IMR-90 (cell line): ENCODE data around the gene ADGRG2. TPM values are rescaled to one million over a fixed set of nuclear protein-coding genes. Genes with fewer than 3 reads are reported as not detected.

ENCODE experiments used
- ATAC-seq: fragments of 200-7000 bp; cut with Tn5 transposase; 2 replicates; pipeline ENCODE4 v1.9.1; 2020; ENCODE audit warnings: low read depth, mild to moderate bottlenecking, moderate library complexity
- BruUV-seq: library from RNA; stranded (reverse); fragments of 400-500 nt; replicated peaks from 2 replicates; lab custom pipeline; 2021; lab: Mats Ljungman, UMichigan
- CTCF ChIA-PET: fragments of 300-600 bp; formaldehyde crosslinking; extraction: SDS; loops from one replicate; lab custom pipeline; 2021; ENCODE audit warnings: antibody characterized with exemption; lab: Yijun Ruan, JAX
- POLR2A ChIA-PET: fragments of 300-600 bp; sonication (Branson Sonifier 250); formaldehyde crosslinking; loops from one replicate; lab custom pipeline; 2022; ENCODE audit warnings: antibody characterized with exemption; ENCODE audit not compliant: unreplicated experiment; lab: Charles Lee
- DNase-seq: peaks from one replicate; pipeline ENCODE4 v3.0.0; 2013
- H2AFZ ChIP-seq: replicated peaks from 2 replicates; pipeline ENCODE3; 2013; ENCODE audit warnings: low read length, mild to moderate bottlenecking; ENCODE audit not compliant: poor library complexity
- H2AK5ac ChIP-seq: 2 replicates; pipeline ENCODE4 v1.6.1; 2013; ENCODE audit warnings: low read depth, low read length, inconsistent platforms
- H2AK9ac ChIP-seq: replicated peaks from 2 replicates; pipeline ENCODE3; 2013; ENCODE audit warnings: mild to moderate bottlenecking, low read depth, low read length, moderate library complexity; ENCODE audit not compliant: poor library complexity
- H2BK120ac ChIP-seq: 2 replicates; pipeline ENCODE4 v1.6.1; 2013; ENCODE audit warnings: low read depth, low read length, inconsistent platforms
- H2BK15ac ChIP-seq: 3 replicates; pipeline ENCODE4 v1.6.1; 2013; ENCODE audit warnings: low read depth, low read length, inconsistent platforms
- H2BK20ac ChIP-seq: 2 replicates; pipeline ENCODE4 v1.6.1; 2013; ENCODE audit warnings: low read depth, mild to moderate bottlenecking, inconsistent platforms, low read length, moderate library complexity
- H2BK5ac ChIP-seq: 2 replicates; pipeline ENCODE4 v1.6.1; 2013; ENCODE audit warnings: mild to moderate bottlenecking, low read depth, low read length, inconsistent platforms; ENCODE audit not compliant: poor library complexity, severe bottlenecking
- H3K14ac ChIP-seq: replicated peaks from 2 replicates; pipeline ENCODE4 v1.6.1; 2013; ENCODE audit warnings: low read depth, low read length, inconsistent platforms
- H3K18ac ChIP-seq: 2 replicates; pipeline ENCODE4 v1.6.1; 2013; ENCODE audit warnings: low read depth, low read length, control low read depth
- H3K23ac ChIP-seq: 2 replicates; pipeline ENCODE4 v1.6.1; 2013; ENCODE audit warnings: low read depth, low read length, inconsistent platforms
- H3K27ac ChIP-seq: 2 replicates; pipeline ENCODE4 v1.5.1; 2013; ENCODE audit warnings: mild to moderate bottlenecking, control low read depth, low read length; ENCODE audit not compliant: insufficient read depth
- H3K27me3 ChIP-seq: 2 replicates; pipeline ENCODE4 v1.6.1; 2013; ENCODE audit warnings: low read length; ENCODE audit not compliant: control insufficient read depth, insufficient read depth
- H3K36me3 ChIP-seq: 2 replicates; pipeline ENCODE4 v1.6.1; 2013; ENCODE audit warnings: low read length, mixed read lengths; ENCODE audit not compliant: control insufficient read depth, insufficient read depth
- H3K4ac ChIP-seq: 2 replicates; pipeline ENCODE4 v1.6.1; 2013; ENCODE audit warnings: low read depth, low read length, inconsistent platforms
- H3K4me1 ChIP-seq: 2 replicates; pipeline ENCODE4 v1.6.1; 2013; ENCODE audit warnings: low read length, mixed read lengths; ENCODE audit not compliant: control insufficient read depth, insufficient read depth
- H3K4me2 ChIP-seq: 2 replicates; pipeline ENCODE4 v1.6.1; 2013; ENCODE audit warnings: low read depth, mild to moderate bottlenecking, control low read depth, low read length, moderate library complexity
- H3K4me3 ChIP-seq: 2 replicates; pipeline ENCODE4 v1.5.1; 2013; ENCODE audit warnings: low read depth, mild to moderate bottlenecking, control low read depth, low read length, moderate library complexity; ENCODE audit not compliant: insufficient read depth
- H3K56ac ChIP-seq: 2 replicates; pipeline ENCODE4 v1.6.1; 2013; ENCODE audit warnings: low read length, inconsistent platforms; ENCODE audit not compliant: insufficient read depth; ENCODE audit errors: extremely low read depth
- H3K79me1 ChIP-seq, 2 experiments: 2 replicates each; pipeline ENCODE4 v1.6.1; 2013; ENCODE audit warnings: low read length in 2 of 2, inconsistent platforms in 1 of 2, low read depth in 1 of 2
- H3K9ac ChIP-seq: 2 replicates; pipeline ENCODE4 v1.6.1; 2013; ENCODE audit warnings: low read depth, low read length, control low read depth
- H3K9me1 ChIP-seq: 2 replicates; pipeline ENCODE4 v1.6.1; 2013; ENCODE audit warnings: low read length, inconsistent platforms; ENCODE audit not compliant: insufficient read depth
- H3K9me3 ChIP-seq: 2 replicates; pipeline ENCODE4 v1.6.1; 2013; ENCODE audit warnings: low read length; ENCODE audit not compliant: control insufficient read depth, insufficient read depth
- H4K20me1 ChIP-seq: 2 replicates; pipeline ENCODE4 v1.6.1; 2013; ENCODE audit warnings: low read length, inconsistent platforms; ENCODE audit not compliant: insufficient read depth
- H4K5ac ChIP-seq: 2 replicates; pipeline ENCODE4 v1.6.1; 2013; ENCODE audit warnings: mild to moderate bottlenecking, low read depth, low read length, control low read depth
- H4K8ac ChIP-seq, 2 experiments: 2 replicates each; pipeline ENCODE4 v1.6.1; 2013; ENCODE audit warnings: low read depth in 2 of 2, low read length in 2 of 2, control low read depth in 1 of 2, inconsistent platforms in 1 of 2
- H4K91ac ChIP-seq: 2 replicates; pipeline ENCODE4 v1.6.1; 2013; ENCODE audit warnings: low read depth, low read length, inconsistent platforms; ENCODE audit not compliant: insufficient read depth
- BHLHE40 ChIP-seq: fragments of 150-350 bp; IDR thresholded peaks from 2 replicates; pipeline ENCODE4 v1.6.1; 2016; ENCODE audit warnings: mild to moderate bottlenecking, low read depth, low read length
- CEBPB ChIP-seq: IDR thresholded peaks from 2 replicates; pipeline ENCODE4 v1.6.1; 2012; ENCODE audit warnings: low read depth, low read length, improper control_type of control experiment
- FOS ChIP-seq: fragments of 150-350 bp; IDR thresholded peaks from 2 replicates; pipeline ENCODE4 v1.6.1; 2016; ENCODE audit warnings: low read depth, low read length
- MAFK ChIP-seq: IDR thresholded peaks from 2 replicates; pipeline ENCODE4 v1.6.1; 2012; ENCODE audit warnings: low read depth, low read length, improper control_type of control experiment
- MAZ ChIP-seq: IDR thresholded peaks from 2 replicates; pipeline ENCODE4 v1.6.1; 2012; ENCODE audit warnings: low read depth, mild to moderate bottlenecking, low read length, improper control_type of control experiment, moderate library complexity, borderline replicate concordance
- MXI1 ChIP-seq: IDR thresholded peaks from 2 replicates; pipeline ENCODE4 v1.6.1; 2012; ENCODE audit warnings: low read depth, mild to moderate bottlenecking, low read length, moderate library complexity, borderline replicate concordance
- RAD21 ChIP-seq: IDR thresholded peaks from 2 replicates; pipeline ENCODE4 v1.6.1; 2012; ENCODE audit warnings: low read length, improper control_type of control experiment
- RFX5 ChIP-seq: IDR thresholded peaks from 2 replicates; pipeline ENCODE4 v1.8.0; 2012; ENCODE audit warnings: low read depth, mild to moderate bottlenecking, low read length, moderate library complexity
- SMC3 ChIP-seq: fragments of 150-350 bp; IDR thresholded peaks from 2 replicates; pipeline ENCODE4 v1.6.1; 2016; ENCODE audit warnings: low read depth, mild to moderate bottlenecking, antibody characterized with exemption, low read length, moderate library complexity
- WGBS, 2 experiments: methylation state at CpG; one replicate each; pipeline versions ENCODE4 v1.1.5 to v1.1.7; 2013; ENCODE audit warnings: missing lambda C conversion rate in 2 of 2; ENCODE audit not compliant: insufficient read length in 1 of 2; ENCODE audit errors: extremely low coverage in 2 of 2; 5-methylcytosine and 5-hydroxymethylcytosine counted together
- dilution Hi-C: fragments of 300-500 bp; cut with HindIII; formaldehyde crosslinking; loops from one replicate; pipeline ENCODE4 v1.14.3; 2018; ENCODE audit warnings: low sequenced_read_pairs; ENCODE audit not compliant: unreplicated experiment
- in situ Hi-C: fragments of 300-500 bp; cut with MboI; formaldehyde crosslinking; loops from 3 replicates; pipeline ENCODE4 v1.14.3; 2019; ENCODE audit warnings: low sequenced_read_pairs, inconsistent platforms, mixed read lengths
- intact Hi-C: fragments of 100-400 bp; cut with micrococcal nuclease; formaldehyde crosslinking; loops from 2 replicates; pipeline ENCODE4 v1.10.0; 2022
- polyA plus RNA-seq, 3 experiments: library from polyadenylated mRNA; depleted of rRNA; stranded (reverse); fragments of >200 nt; gene quantifications; 2 replicates each; pipeline ENCODE4 v1.2.3, GENCODE V29; 2012; ENCODE audit warnings: low replicate concordance in 1 of 3
- total RNA-seq: library from RNA; depleted of rRNA; stranded (reverse); fragments of >200 nt; gene quantifications from 2 replicates; pipeline ENCODE4 v1.2.3, GENCODE V29; 2012
- TF ChIP-seq, protein P1 (sequence below): conservative IDR thresholded peaks from 2 replicates; pipeline ENCODE4 v1.5.1; 2012; ENCODE audit warnings: mild to moderate bottlenecking, low read depth, low read length, improper control_type of control experiment
- TF ChIP-seq, protein P2 (sequence below): fragments of 150-350 bp; IDR thresholded peaks from 2 replicates; pipeline ENCODE4 v1.6.1; 2017; ENCODE audit warnings: mild to moderate bottlenecking, antibody characterized with exemption, low read length, low read depth
- TF ChIP-seq, protein P3 (sequence below): fragments of 150-350 bp; IDR thresholded peaks from 2 replicates; pipeline ENCODE4 v1.6.1; 2016; ENCODE audit warnings: low read depth, mild to moderate bottlenecking, low read length, moderate library complexity, borderline replicate concordance

ADGRG2 gene
- total and polyA plus RNA-seq, 2 of the 4 experiments (the other 2 are of a cell fraction), result under 0.01 to 0.07 TPM

DNA sequence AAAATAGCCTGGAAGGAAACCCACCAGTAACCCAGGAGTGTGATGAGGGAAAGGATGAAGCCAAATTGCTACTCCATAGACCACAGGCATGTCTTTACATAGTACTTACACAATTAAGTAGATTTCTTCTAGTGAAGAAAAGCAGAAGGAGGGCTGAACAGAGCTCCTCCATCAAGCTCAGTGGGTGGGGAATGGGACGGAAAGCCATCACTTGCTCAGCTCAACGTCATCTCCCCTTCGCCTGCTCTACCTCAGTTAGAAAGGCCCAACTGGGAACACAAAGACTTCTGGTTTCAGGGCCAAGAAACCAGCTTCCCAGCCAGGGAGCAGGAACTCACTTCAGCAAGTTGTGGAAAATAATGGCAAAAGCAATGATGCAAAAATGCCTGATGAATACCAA, 36.6 kb downstream of the ADGRG2 start:
- Histone ChIP-seq H4K8ac (no peak overlapping the region), H2BK120ac (no peak overlapping the region), H3K27ac (no peak overlapping the region), H3K36me3 (no peaks in the 10 kb centered on the region), H3K4me2 (no peak overlapping the region), H2BK5ac (no peak overlapping the region), H3K14ac (no peak overlapping the region), H4K5ac (no peak overlapping the region), H3K4me3 (no peak overlapping the region), H3K9me3 (no peaks in the 10 kb centered on the region; the same call in 1 of the 2 replicates), H3K4ac (no peak overlapping the region), H4K20me1 (no peaks in the 10 kb centered on the region), H4K91ac (no peak overlapping the region), H2AK5ac (no peak overlapping the region), H2BK20ac (no peak overlapping the region), H2AFZ (no peak overlapping the region), H3K23ac (no peak overlapping the region), H3K27me3 (no peaks in the 10 kb centered on the region), H3K79me1 (no peaks in the 10 kb centered on the region), H3K56ac (no peak overlapping the region), H2AK9ac (no peak overlapping the region), H2BK15ac (no peak overlapping the region), H3K9ac (no peak overlapping the region), H3K18ac (no peak overlapping the region), H3K9me1 (no peaks in the 10 kb centered on the region), H3K4me1 (no peaks in the 10 kb centered on the region)
- ChIA-PET CTCF (no interaction called here), POLR2A (no interaction called here)
- ATAC-seq (no peak), DNase-seq (no peak)
- no TSS peak for BruUV-seq
- intact Hi-C loops (no loop called here), in situ Hi-C loops (no loop called here), dilution Hi-C loops (no loop called here)
- TF ChIP-seq CEBPB, result no peak
- no peak for TF ChIP-seq RAD21
- no peak for TF ChIP-seq MAFK
- no peak for TF ChIP-seq MAZ
- TF ChIP-seq, protein P1, sequence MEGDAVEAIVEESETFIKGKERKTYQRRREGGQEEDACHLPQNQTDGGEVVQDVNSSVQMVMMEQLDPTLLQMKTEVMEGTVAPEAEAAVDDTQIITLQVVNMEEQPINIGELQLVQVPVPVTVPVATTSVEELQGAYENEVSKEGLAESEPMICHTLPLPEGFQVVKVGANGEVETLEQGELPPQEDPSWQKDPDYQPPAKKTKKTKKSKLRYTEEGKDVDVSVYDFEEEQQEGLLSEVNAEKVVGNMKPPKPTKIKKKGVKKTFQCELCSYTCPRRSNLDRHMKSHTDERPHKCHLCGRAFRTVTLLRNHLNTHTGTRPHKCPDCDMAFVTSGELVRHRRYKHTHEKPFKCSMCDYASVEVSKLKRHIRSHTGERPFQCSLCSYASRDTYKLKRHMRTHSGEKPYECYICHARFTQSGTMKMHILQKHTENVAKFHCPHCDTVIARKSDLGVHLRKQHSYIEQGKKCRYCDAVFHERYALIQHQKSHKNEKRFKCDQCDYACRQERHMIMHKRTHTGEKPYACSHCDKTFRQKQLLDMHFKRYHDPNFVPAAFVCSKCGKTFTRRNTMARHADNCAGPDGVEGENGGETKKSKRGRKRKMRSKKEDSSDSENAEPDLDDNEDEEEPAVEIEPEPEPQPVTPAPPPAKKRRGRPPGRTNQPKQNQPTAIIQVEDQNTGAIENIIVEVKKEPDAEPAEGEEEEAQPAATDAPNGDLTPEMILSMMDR, result no peak
- TF ChIP-seq, protein P2, sequence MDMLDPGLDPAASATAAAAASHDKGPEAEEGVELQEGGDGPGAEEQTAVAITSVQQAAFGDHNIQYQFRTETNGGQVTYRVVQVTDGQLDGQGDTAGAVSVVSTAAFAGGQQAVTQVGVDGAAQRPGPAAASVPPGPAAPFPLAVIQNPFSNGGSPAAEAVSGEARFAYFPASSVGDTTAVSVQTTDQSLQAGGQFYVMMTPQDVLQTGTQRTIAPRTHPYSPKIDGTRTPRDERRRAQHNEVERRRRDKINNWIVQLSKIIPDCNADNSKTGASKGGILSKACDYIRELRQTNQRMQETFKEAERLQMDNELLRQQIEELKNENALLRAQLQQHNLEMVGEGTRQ, result no peak
- TF ChIP-seq BHLHE40, result no peak
- TF ChIP-seq MXI1, result no peak
- TF ChIP-seq, protein P3, sequence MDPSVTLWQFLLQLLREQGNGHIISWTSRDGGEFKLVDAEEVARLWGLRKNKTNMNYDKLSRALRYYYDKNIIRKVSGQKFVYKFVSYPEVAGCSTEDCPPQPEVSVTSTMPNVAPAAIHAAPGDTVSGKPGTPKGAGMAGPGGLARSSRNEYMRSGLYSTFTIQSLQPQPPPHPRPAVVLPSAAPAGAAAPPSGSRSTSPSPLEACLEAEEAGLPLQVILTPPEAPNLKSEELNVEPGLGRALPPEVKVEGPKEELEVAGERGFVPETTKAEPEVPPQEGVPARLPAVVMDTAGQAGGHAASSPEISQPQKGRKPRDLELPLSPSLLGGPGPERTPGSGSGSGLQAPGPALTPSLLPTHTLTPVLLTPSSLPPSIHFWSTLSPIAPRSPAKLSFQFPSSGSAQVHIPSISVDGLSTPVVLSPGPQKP, result no peak
- no peak for TF ChIP-seq RFX5
- TF ChIP-seq SMC3, result no peak
- no peak for TF ChIP-seq FOS
- WGBS, 2 experiments, result 80% methylated on average over 1 of the region's 3 CpGs; no CpG with 5 or more reads in 1 of the 2 experiments
